HepG2 (cell line): ENCODE measurements around the gene NUPR2. TPM values are rescaled to one million over a fixed set of nuclear protein-coding genes. Genes with fewer than 3 reads are reported as not detected.

ENCODE experiments used
- CCDC6 ChIP-seq: sonication (generic); formaldehyde crosslinking; IDR thresholded peaks from 2 replicates; pipeline ENCODE4 v1.8.1; 2022; ENCODE audit warnings: mild to moderate bottlenecking, missing genetic modification reagents, moderate library complexity
- GATAD1 ChIP-seq: IDR thresholded peaks from 2 replicates; pipeline ENCODE4 v1.6.1; 2016; ENCODE audit warnings: missing genetic modification reagents, missing compliant biosample characterization
- GMEB2 ChIP-seq: IDR thresholded peaks from 2 replicates; pipeline ENCODE4 v1.6.1; 2016; ENCODE audit warnings: missing biosample characterization, missing genetic modification reagents, low read depth
- HCFC1 ChIP-seq: fragments of 150-350 bp; IDR thresholded peaks from 2 replicates; pipeline ENCODE4 v1.6.1; 2014; ENCODE audit warnings: low read depth, low read length
- HNF4G ChIP-seq, 2 experiments: sonication (generic) in 1 of 2; formaldehyde crosslinking in 1 of 2; IDR thresholded peaks; 2 replicates each; pipeline versions ENCODE4 v1.4.0 to v1.6.1; 2011 to 2020; ENCODE audit warnings: borderline replicate concordance in 2 of 2, low read depth in 2 of 2, mild to moderate bottlenecking in 2 of 2, low read length in 1 of 2, missing genetic modification reagents in 1 of 2, moderate library complexity in 1 of 2
- NCOA1 ChIP-seq: sonication (generic); formaldehyde crosslinking; IDR thresholded peaks from 2 replicates; pipeline ENCODE4 v1.9.0; 2021; ENCODE audit warnings: missing genetic modification reagents
- REST ChIP-seq, 2 experiments: IDR thresholded peaks; 2 replicates each; pipeline ENCODE4 v1.6.1; 2011 to 2012; ENCODE audit warnings: low read length in 2 of 2, borderline replicate concordance in 1 of 2, low read depth in 1 of 2, mild to moderate bottlenecking in 1 of 2, moderate library complexity in 1 of 2
- SATB2 ChIP-seq: sonication (generic); formaldehyde crosslinking; IDR thresholded peaks from 2 replicates; pipeline ENCODE4 v1.5.0; 2020; ENCODE audit warnings: missing genetic modification reagents
- SNAPC5 ChIP-seq: sonication (generic); formaldehyde crosslinking; IDR thresholded peaks from 2 replicates; pipeline ENCODE4 v1.8.1; 2023; ENCODE audit warnings: mild to moderate bottlenecking, missing genetic modification reagents, borderline replicate concordance
- TFDP2 ChIP-seq: sonication (generic); formaldehyde crosslinking; IDR thresholded peaks from 2 replicates; pipeline ENCODE4 v1.4.0; 2020; ENCODE audit warnings: missing genetic modification reagents
- ZFP41 ChIP-seq: sonication (generic); formaldehyde crosslinking; IDR thresholded peaks from 2 replicates; pipeline ENCODE4 v1.4.0; 2020; ENCODE audit warnings: mild to moderate bottlenecking, missing genetic modification reagents, borderline replicate concordance
- ZFX ChIP-seq: sonication (generic); formaldehyde crosslinking; IDR thresholded peaks from 2 replicates; pipeline ENCODE4 v1.4.0; 2020; ENCODE audit warnings: mild to moderate bottlenecking, low read depth, missing genetic modification reagents, moderate library complexity
- ZNF264 ChIP-seq: sonication (generic); formaldehyde crosslinking; IDR thresholded peaks from 2 replicates; pipeline ENCODE4 v1.4.0; 2020; ENCODE audit warnings: missing genetic modification reagents
- ZNF331 ChIP-seq: sonication (generic); formaldehyde crosslinking; IDR thresholded peaks from 2 replicates; pipeline ENCODE4 v1.4.0; 2020; ENCODE audit warnings: missing genetic modification reagents
- ZNF383 ChIP-seq: sonication (generic); formaldehyde crosslinking; IDR thresholded peaks from 2 replicates; pipeline ENCODE4 v1.4.0; 2020; ENCODE audit warnings: missing genetic modification reagents, mild to moderate bottlenecking, borderline replicate concordance
- ZNF552 ChIP-seq: sonication (generic); formaldehyde crosslinking; IDR thresholded peaks from 2 replicates; pipeline ENCODE4 v1.9.0; 2022; ENCODE audit warnings: missing genetic modification reagents, mild to moderate bottlenecking, borderline replicate concordance
- ZNF572 ChIP-seq: sonication (generic); formaldehyde crosslinking; IDR thresholded peaks from 2 replicates; pipeline ENCODE4 v1.5.1; 2020; ENCODE audit warnings: mild to moderate bottlenecking, missing genetic modification reagents
- ZNF780A ChIP-seq: sonication (generic); formaldehyde crosslinking; IDR thresholded peaks from 2 replicates; pipeline ENCODE4 v1.8.0; 2022; ENCODE audit warnings: mild to moderate bottlenecking, missing genetic modification reagents, moderate library complexity
- ZSCAN31 ChIP-seq: sonication (generic); formaldehyde crosslinking; IDR thresholded peaks from 2 replicates; pipeline ENCODE4 v1.5.0; 2020; ENCODE audit warnings: low read depth, mild to moderate bottlenecking, missing genetic modification reagents
- polyA plus RNA-seq, 8 experiments: library from polyadenylated mRNA; depleted of rRNA in 3 of 8; stranded (reverse) in 7 of 8; unstranded in 1 of 8; fragments of >200 nt; fragmentation: Illumina TruSeq in 4 of 8; extraction: Trizol in 4 of 8; gene quantifications; 2 replicates each; pipeline versions ENCODE4 v1.2.1 to v1.2.3, GENCODE V29; 2011 to 2016; ENCODE audit warnings: low read depth in 4 of 8, missing spikeins in 1 of 8, mixed read lengths in 1 of 8; ENCODE audit not compliant: insufficient read depth in 1 of 8
- total RNA-seq, 5 experiments: library from RNA; depleted of rRNA; stranded (reverse); fragments of >200 nt; fragmentation: Illumina TruSeq; extraction: Trizol; gene quantifications; 2 replicates each; pipeline ENCODE4 v1.2.3, GENCODE V29; 2016; ENCODE audit warnings: low read depth in 1 of 5

The NUPR2 gene
- total and polyA plus RNA-seq, 2 of the 13 experiments (the other 11 are each of a cell fraction or from before 2014, with no cell fraction given): not detected

- TF ChIP-seq TFDP2 (CRISPR knock-in tag) (peak; percentile 99), SNAPC5 (CRISPR knock-in tag) (peak; percentile 70; the same call in 1 of the 2 replicates), GMEB2 (CRISPR knock-in tag) (peak; percentile 51; the same call in 1 of the 2 replicates), ZNF383 (CRISPR knock-in tag) (no peak), HNF4G (IDR thresholded peaks at IDR 0.05; ENCODE audit: borderline replicate concordance, low read depth, low read length) (no peak), HNF4G (CRISPR knock-in tag; IDR thresholded peaks at IDR 0.05; ENCODE audit: borderline replicate concordance, low read depth) (peak; percentile 39; the same call in 1 of the 2 replicates), GATAD1 (CRISPR knock-in tag) (peak; percentile 95), ZFP41 (CRISPR knock-in tag) (peak; percentile 91; the same call in 1 of the 2 replicates), SATB2 (no peak), CCDC6 (peak; percentile 58), NCOA1 (CRISPR knock-in tag) (no peak), ZNF780A (CRISPR knock-in tag) (peak; percentile 81; the same call in 1 of the 2 replicates), ZNF331 (CRISPR knock-in tag) (peak; percentile 57; the same call in 1 of the 2 replicates), ZSCAN31 (CRISPR knock-in tag) (peak; percentile 74; the same call in 1 of the 2 replicates), REST (IDR thresholded peaks at IDR 0.05; ENCODE audit: borderline replicate concordance in 1 of 2, low read depth in 1 of 2, low read length in 2 of 2) (no peak; a peak in 1 of 4 replicates), ZNF552 (CRISPR knock-in tag) (no peak), ZNF264 (CRISPR knock-in tag) (peak; percentile 46), ZNF572 (CRISPR knock-in tag) (0 out of 2 replicates have a peak, but pooled peaks have one; percentile 54), ZFX (CRISPR knock-in tag) (peak; percentile 96), HCFC1 (peak; percentile 48)
Measured at GRCh38 chr7:56106108-56107073, 9.8 kb downstream of the NUPR2 start, which contains the start of gene CHCHD2 (continued).
